HG02759 (cell line): ENCODE data around the gene TBPL1.
A peak's percentile ranks its signal among the peaks of the same experiment; 100 is the strongest.
"Not testable (repeated sequence)": the region's sequence is repeated elsewhere in the genome, so short reads cannot be mapped to it uniquely, and the experiment has no call there.

Source experiments
- ATAC-seq: cut with Tn5 transposase; IDR thresholded peaks from one replicate; pipeline ENCODE4 v1.9.1; 2021; ENCODE audit warnings: mild to moderate bottlenecking, moderate library complexity; ENCODE audit not compliant: unreplicated experiment

Gene TBPL1

GRCh38 chr6:133952815-133953633 is at the start of gene TBPL1:
TBPL1 (plus strand) TSS chr6:133953224; CDS start chr6:133980126, 26,902 bp downstream.
- peak; percentile 90 for ATAC-seq

GRCh38 chr6:133903855-133904254 is 49.2 kb upstream of the TBPL1 start:
- ATAC-seq: no peak

GRCh38 chr6:133906050-133906449 is 47.0 kb upstream of the TBPL1 start:
- ATAC-seq: no peak

GRCh38 chr6:133916650-133917151 is 36.3 kb upstream of the TBPL1 start:
- peak; percentile 82 for ATAC-seq

- ATAC-seq: no peak
Measured at GRCh38 chr6:133917781-133918180, 35.2 kb upstream of the TBPL1 start.

- ATAC-seq: no peak
Measured at GRCh38 chr6:133918208-133918930, 34.7 kb upstream of the TBPL1 start.

GRCh38 chr6:133919362-133919761 is 33.7 kb upstream of the TBPL1 start:
- ATAC-seq: no peak

- peak; percentile 71 for ATAC-seq
Measured at GRCh38 chr6:133921249-133921859, 31.7 kb upstream of the TBPL1 start.

GRCh38 chr6:133923938-133924593 is 29.0 kb upstream of the TBPL1 start:
- peak; percentile 91 for ATAC-seq

- ATAC-seq: not testable (repeated sequence)
Measured at GRCh38 chr6:133931221-133931620, 21.8 kb upstream of the TBPL1 start.

GRCh38 chr6:133936352-133936751 is 16.7 kb upstream of the TBPL1 start:
- not testable (repeated sequence) for ATAC-seq

GRCh38 chr6:133937909-133938308 is 15.1 kb upstream of the TBPL1 start:
- no peak for ATAC-seq

- ATAC-seq: no peak
Measured at GRCh38 chr6:133938533-133938932, 14.5 kb upstream of the TBPL1 start.

GRCh38 chr6:133939778-133940667 is 13.0 kb upstream of the TBPL1 start:
- ATAC-seq: no peak

- ATAC-seq: no peak
Measured at GRCh38 chr6:133945158-133945557, 7.9 kb upstream of the TBPL1 start.

GRCh38 chr6:133947302-133947900 is 5.6 kb upstream of the TBPL1 start:
- ATAC-seq: no peak

GRCh38 chr6:133948472-133948871 is 4.6 kb upstream of the TBPL1 start:
- ATAC-seq: no peak

- ATAC-seq: no peak
Measured at GRCh38 chr6:133951227-133951626, 1.8 kb upstream of the TBPL1 start.
